Endodermal cell (in vitro differentiated cells): ENCODE results near the gene DIPK1A. TPM values are rescaled to one million over a fixed set of nuclear protein-coding genes. Genes with fewer than 3 reads are reported as not detected.

ENCODE experiments used
- DNase-seq: peaks from one replicate; pipeline ENCODE4 v3.0.0-alpha.2; 2017
- H3K27ac ChIP-seq: 2 replicates; pipeline ENCODE4 v1.5.1; 2013; ENCODE audit warnings: mild to moderate bottlenecking, low read depth, low read length, moderate library complexity
- H3K27me3 ChIP-seq: 2 replicates; pipeline ENCODE4 v1.6.1; 2013; ENCODE audit warnings: mild to moderate bottlenecking, low read length, moderate library complexity; ENCODE audit not compliant: insufficient read depth, control insufficient read depth, poor library complexity, severe bottlenecking
- H3K36me3 ChIP-seq: 2 replicates; pipeline ENCODE4 v1.7.0; 2013; ENCODE audit warnings: mild to moderate bottlenecking, low read length, moderate library complexity; ENCODE audit not compliant: control insufficient read depth, insufficient read depth
- H3K4me1 ChIP-seq: one replicate; pipeline ENCODE4 v1.7.0; 2013; ENCODE audit warnings: low read length; ENCODE audit not compliant: control insufficient read depth, insufficient read depth
- H3K4me3 ChIP-seq: 2 replicates; pipeline ENCODE4 v1.5.1; 2013; ENCODE audit warnings: mild to moderate bottlenecking, low read length, moderate library complexity
- H3K9ac ChIP-seq: 2 replicates; pipeline ENCODE4 v1.6.1; 2013; ENCODE audit warnings: mild to moderate bottlenecking, low read length, moderate library complexity; ENCODE audit not compliant: poor library complexity, severe bottlenecking; ENCODE audit errors: extremely low read depth
- H3K9me3 ChIP-seq: 2 replicates; pipeline ENCODE4 v1.6.1; 2013; ENCODE audit warnings: mild to moderate bottlenecking, low read length, moderate library complexity; ENCODE audit not compliant: control insufficient read depth
- H3K27ac Mint-ChIP-seq: 2 replicates; pipeline ENCODE4 v1.8.0; 2020; ENCODE audit warnings: mixed read lengths
- H3K27me3 Mint-ChIP-seq: 2 replicates; pipeline ENCODE4 v1.8.0; 2021; ENCODE audit warnings: mild to moderate bottlenecking, mixed read lengths; ENCODE audit not compliant: insufficient read depth
- H3K36me3 Mint-ChIP-seq: 2 replicates; pipeline ENCODE4 v1.8.0; 2020; ENCODE audit warnings: low read depth, mixed read lengths
- H3K4me1 Mint-ChIP-seq: 2 replicates; pipeline ENCODE4 v1.8.0; 2020; ENCODE audit warnings: mixed read lengths
- H3K4me3 Mint-ChIP-seq: 2 replicates; pipeline ENCODE4 v1.8.0; 2020; ENCODE audit warnings: mild to moderate bottlenecking, moderate library complexity, mixed read lengths
- H3K9me3 Mint-ChIP-seq: 2 replicates; pipeline ENCODE4 v1.8.0; 2020; ENCODE audit warnings: mild to moderate bottlenecking, mixed read lengths
- WGBS, 2 experiments: methylation state at CpG; one replicate each; pipeline versions ENCODE4 v1.1.5 to v1.1.7; 2013; ENCODE audit warnings: missing lambda C conversion rate in 2 of 2, mixed read lengths in 1 of 2; ENCODE audit not compliant: insufficient coverage in 1 of 2, insufficient read length in 1 of 2; 5-methylcytosine and 5-hydroxymethylcytosine counted together
- total RNA-seq, 2 donors: library from RNA; stranded (reverse); fragmentation: NEBNext Ultra II Directional in 1 of 2; extraction: Animal tissue kit (Norgen Biotek cat#: 25700) in 1 of 2; gene quantifications; 2 replicates in 1 of 2; 3 replicates in 1 of 2; pipeline ENCODE4 v1.2.1, GENCODE V29; 2021
- TF ChIP-seq, protein P1 (sequence below): fragments of 200-600 bp; sonication (generic); conservative IDR thresholded peaks from 2 replicates; pipeline ENCODE4 v1.5.0; 2021; ENCODE audit warnings: antibody characterized with exemption, mild to moderate bottlenecking

DIPK1A gene
- total RNA-seq, 2 donors from 2014 or later, result 4.0 to 6.6 TPM

DNA sequence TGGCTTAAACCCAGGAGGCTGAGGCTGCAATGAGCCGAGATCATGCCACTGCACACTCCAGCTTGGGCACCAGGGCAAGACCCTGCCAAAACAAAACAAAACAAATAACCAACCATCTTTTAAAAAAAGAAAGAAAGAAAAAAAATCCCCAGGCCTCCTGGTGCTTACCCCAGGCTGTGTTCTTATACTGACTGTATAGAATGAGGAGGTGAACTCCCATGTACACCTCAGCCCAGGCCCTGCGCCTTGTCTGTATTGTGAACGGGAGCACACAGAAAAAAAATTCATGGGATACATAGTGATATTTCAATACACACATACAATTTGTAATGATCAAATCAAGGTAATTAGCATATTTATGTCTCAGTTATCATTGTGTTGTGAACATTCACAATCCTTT is 115.4 kb downstream of the DIPK1A start:
- no peaks in the 10 kb centered on the region for H3K9me3 ChIP-seq
- no peaks in the 10 kb centered on the region for H3K4me1 ChIP-seq
- no peak overlapping the region for H3K27ac Mint-ChIP-seq
- H3K36me3 Mint-ChIP-seq, result peaks cover 32% of the 10 kb centered on the region
- no peak overlapping the region for H3K27ac ChIP-seq
- no peak overlapping the region for H3K9ac ChIP-seq
- no peak overlapping the region for H3K4me3 ChIP-seq
- no peaks in the 10 kb centered on the region for H3K4me1 Mint-ChIP-seq
- DNase-seq, result no peak
- peaks cover 36% of the 10 kb centered on the region for H3K36me3 ChIP-seq
- H3K4me3 Mint-ChIP-seq, result no peak overlapping the region
- H3K27me3 ChIP-seq, result no peaks in the 10 kb centered on the region
- 83% methylated on average over 3 of the region's 3 CpGs; no CpG with 5 or more reads in 1 of the 2 experiments for WGBS, 2 experiments
- H3K27me3 Mint-ChIP-seq, result no peaks in the 10 kb centered on the region
- TF ChIP-seq, protein P1, sequence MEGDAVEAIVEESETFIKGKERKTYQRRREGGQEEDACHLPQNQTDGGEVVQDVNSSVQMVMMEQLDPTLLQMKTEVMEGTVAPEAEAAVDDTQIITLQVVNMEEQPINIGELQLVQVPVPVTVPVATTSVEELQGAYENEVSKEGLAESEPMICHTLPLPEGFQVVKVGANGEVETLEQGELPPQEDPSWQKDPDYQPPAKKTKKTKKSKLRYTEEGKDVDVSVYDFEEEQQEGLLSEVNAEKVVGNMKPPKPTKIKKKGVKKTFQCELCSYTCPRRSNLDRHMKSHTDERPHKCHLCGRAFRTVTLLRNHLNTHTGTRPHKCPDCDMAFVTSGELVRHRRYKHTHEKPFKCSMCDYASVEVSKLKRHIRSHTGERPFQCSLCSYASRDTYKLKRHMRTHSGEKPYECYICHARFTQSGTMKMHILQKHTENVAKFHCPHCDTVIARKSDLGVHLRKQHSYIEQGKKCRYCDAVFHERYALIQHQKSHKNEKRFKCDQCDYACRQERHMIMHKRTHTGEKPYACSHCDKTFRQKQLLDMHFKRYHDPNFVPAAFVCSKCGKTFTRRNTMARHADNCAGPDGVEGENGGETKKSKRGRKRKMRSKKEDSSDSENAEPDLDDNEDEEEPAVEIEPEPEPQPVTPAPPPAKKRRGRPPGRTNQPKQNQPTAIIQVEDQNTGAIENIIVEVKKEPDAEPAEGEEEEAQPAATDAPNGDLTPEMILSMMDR, result no peak
- no peaks in the 10 kb centered on the region for H3K9me3 Mint-ChIP-seq

DNA sequence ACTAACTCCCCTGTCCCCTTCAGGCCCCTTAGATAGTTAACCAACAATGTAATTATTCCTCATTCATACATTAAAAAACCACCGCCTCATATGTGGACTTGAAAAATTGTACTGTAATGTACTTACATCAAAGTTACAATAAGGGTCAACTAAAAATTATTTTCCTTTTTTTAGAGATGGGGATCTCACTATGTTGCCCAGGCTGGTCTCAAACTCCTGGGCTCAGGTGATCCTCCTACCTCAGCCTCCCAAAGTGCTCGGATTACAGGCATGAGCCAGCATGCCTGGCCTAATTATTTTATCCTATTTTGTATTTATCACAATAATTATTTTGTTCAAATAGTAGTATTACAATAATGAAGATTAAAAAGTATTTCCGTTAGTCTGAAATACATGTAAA is 116.8 kb downstream of the DIPK1A start:
- Histone ChIP-seq H3K4me3 (no peak overlapping the region), H3K9me3 (no peaks in the 10 kb centered on the region), H3K9ac (no peak overlapping the region), H3K27ac (no peak overlapping the region), H3K4me1 (no peaks in the 10 kb centered on the region), H3K27me3 (no peaks in the 10 kb centered on the region), H3K36me3 (peaks cover 50% of the 10 kb centered on the region)
- no peaks in the 10 kb centered on the region for H3K4me1 Mint-ChIP-seq
- no peak overlapping the region for H3K4me3 Mint-ChIP-seq
- peaks cover 45% of the 10 kb centered on the region for H3K36me3 Mint-ChIP-seq
- TF ChIP-seq, protein P1, result no peak
- H3K27ac Mint-ChIP-seq, result no peak overlapping the region
- 94 to 100% methylated on average over 1 to 2 of the region's 3 CpGs for WGBS, 2 experiments
- no peaks in the 10 kb centered on the region for H3K27me3 Mint-ChIP-seq
- no peaks in the 10 kb centered on the region for H3K9me3 Mint-ChIP-seq
- DNase-seq, result no peak

DNA sequence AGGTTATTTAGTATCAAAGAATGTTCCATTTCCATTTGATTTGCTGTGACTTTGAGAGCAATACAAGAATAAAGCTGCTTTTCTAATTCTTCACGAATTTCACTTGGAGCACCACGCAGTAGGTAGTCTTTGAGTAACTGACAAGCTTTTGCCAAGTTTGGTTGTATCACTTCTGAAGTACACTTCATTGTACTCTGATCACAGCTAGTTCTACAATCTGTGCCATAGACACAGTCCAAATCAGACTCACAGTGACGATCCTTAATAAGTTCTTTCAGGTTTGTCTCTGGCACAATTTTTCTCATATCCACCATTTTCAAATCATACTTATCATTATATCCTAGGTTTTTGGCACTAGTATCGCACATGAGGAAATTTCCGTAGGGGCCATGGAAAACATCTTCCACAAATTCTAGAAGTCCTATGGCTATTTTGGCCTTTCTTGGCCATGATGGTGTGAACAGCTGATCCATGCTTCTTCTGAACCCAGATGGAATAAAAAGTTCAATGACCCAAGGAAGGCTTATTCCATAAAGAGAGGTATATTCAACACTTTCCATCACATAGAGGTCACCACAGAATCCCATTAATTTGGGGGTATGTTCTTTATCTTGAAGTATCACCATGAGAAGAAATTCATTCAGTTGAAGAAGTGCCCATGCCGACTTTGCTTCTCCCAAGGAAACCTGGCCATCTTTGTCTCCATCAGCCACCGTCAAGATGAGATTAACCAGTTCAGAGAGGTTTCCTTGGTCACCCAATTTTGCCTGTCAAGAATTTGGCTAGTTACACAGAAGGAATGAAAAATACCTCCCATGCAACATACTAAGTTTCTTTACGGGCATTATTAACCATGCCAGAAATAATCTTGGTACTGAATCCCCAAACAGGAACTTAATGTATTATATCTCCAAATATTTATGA is 117.6 kb downstream of the DIPK1A start:
- Histone ChIP-seq H3K36me3 (peaks cover 58% of the 10 kb centered on the region), H3K4me1 (no peaks in the 10 kb centered on the region), H3K27me3 (no peaks in the 10 kb centered on the region), H3K27ac (no peak overlapping the region), H3K9ac (no peak overlapping the region), H3K9me3 (no peaks in the 10 kb centered on the region), H3K4me3 (no peak overlapping the region)
- TF ChIP-seq, protein P1, result no peak
- Mint-ChIP-seq H3K9me3 (no peaks in the 10 kb centered on the region), H3K4me1 (no peaks in the 10 kb centered on the region), H3K36me3 (peaks cover 52% of the 10 kb centered on the region), H3K27me3 (no peaks in the 10 kb centered on the region), H3K27ac (no peak overlapping the region), H3K4me3 (no peak overlapping the region)
- no peak for DNase-seq
- 97 to 98% methylated on average over 7 to 8 of the region's 8 CpGs for WGBS, 2 experiments
